Naive B cell (primary cell): ENCODE measurements around the gene FEN1. TPM values are rescaled to one million over a fixed set of nuclear protein-coding genes. Genes with fewer than 3 reads are reported as not detected.

Experiments
- ATAC-seq, 2 donors: fragments of 150-1000 bp; cut with Tn5 transposase; 2 replicates each; pipeline ENCODE4 v1.10.0; 2021; ENCODE audit warnings: low read depth in 2 of 2, mild to moderate bottlenecking in 2 of 2, moderate library complexity in 2 of 2
- DNase-seq: peaks from one replicate; pipeline ENCODE4 v3.0.0; 2022
- H3K27ac Mint-ChIP-seq, 6 donors: one replicate each; pipeline ENCODE4 v1.8.0; 2020 to 2022; ENCODE audit warnings: mild to moderate bottlenecking in 6 of 6, mixed read lengths in 6 of 6, moderate library complexity in 5 of 6, inconsistent platforms in 2 of 6
- H3K27me3 Mint-ChIP-seq, 3 donors: one replicate each; pipeline ENCODE4 v1.8.0; 2021 to 2022; ENCODE audit warnings: mixed read lengths in 3 of 3, mild to moderate bottlenecking in 1 of 3
- H3K36me3 Mint-ChIP-seq, 2 donors: one replicate each; pipeline ENCODE4 v1.8.0; 2020 to 2022; ENCODE audit warnings: mixed read lengths in 2 of 2, inconsistent platforms in 1 of 2, mild to moderate bottlenecking in 1 of 2
- H3K4me1 Mint-ChIP-seq, 3 donors: one replicate each; pipeline ENCODE4 v1.8.0; 2020 to 2022; ENCODE audit warnings: mixed read lengths in 3 of 3, inconsistent platforms in 1 of 3, mild to moderate bottlenecking in 1 of 3, moderate library complexity in 1 of 3
- H3K4me3 Mint-ChIP-seq, 8 donors: one replicate each; pipeline ENCODE4 v1.8.0; 2020 to 2022; ENCODE audit warnings: mild to moderate bottlenecking in 8 of 8, mixed read lengths in 8 of 8, moderate library complexity in 8 of 8, inconsistent platforms in 2 of 8
- H3K9me3 Mint-ChIP-seq, 7 donors: one replicate each; pipeline ENCODE4 v1.8.0; 2020 to 2022; ENCODE audit warnings: mixed read lengths in 7 of 7, mild to moderate bottlenecking in 5 of 7, inconsistent platforms in 2 of 7, moderate library complexity in 1 of 7
- polyA plus RNA-seq, 6 donors: library from polyadenylated mRNA; unstranded; fragments of 300-500 nt; fragmentation: Illumina TruSeq; gene quantifications; one replicate each; pipeline ENCODE4 v1.2.3, GENCODE V29; 2021; ENCODE audit warnings: low read depth in 6 of 6

FEN1 gene
- polyA plus RNA-seq, 6 donors from 2014 or later: 8.0 to 23.8 (median 15.3) TPM

- H3K4me3 Mint-ChIP-seq: no peak overlapping the region
- no peak for DNase-seq
- no peak overlapping the region for H3K27ac Mint-ChIP-seq
- H3K9me3 Mint-ChIP-seq: no peaks in the 10 kb centered on the region
- no peaks in the 10 kb centered on the region for H3K36me3 Mint-ChIP-seq
- H3K4me1 Mint-ChIP-seq: no peaks in the 10 kb centered on the region
- ATAC-seq: no peak
- peaks cover 0 to 17% (median 15%) of the 10 kb centered on the region in 3 donors for H3K27me3 Mint-ChIP-seq
Measured at GRCh38 chr11:61763930-61764605, 28.6 kb upstream of the FEN1 start.

- no peaks in the 10 kb centered on the region for H3K4me1 Mint-ChIP-seq
- no peak overlapping the region for H3K4me3 Mint-ChIP-seq
- DNase-seq: no peak
- peaks cover 0 to 17% (median 15%) of the 10 kb centered on the region in 3 donors for H3K27me3 Mint-ChIP-seq
- no peaks in the 10 kb centered on the region for H3K9me3 Mint-ChIP-seq
- no peak overlapping the region for H3K27ac Mint-ChIP-seq
- H3K36me3 Mint-ChIP-seq: no peaks in the 10 kb centered on the region
- ATAC-seq: no peak
Measured at GRCh38 chr11:61764606-61765260, 28.0 kb upstream of the FEN1 start.

- H3K4me1 Mint-ChIP-seq: no peaks in the 10 kb centered on the region
- peaks cover 0 to 10% (median 10%) of the 10 kb centered on the region in 3 donors for H3K27me3 Mint-ChIP-seq
- no peak overlapping the region for H3K27ac Mint-ChIP-seq
- H3K4me3 Mint-ChIP-seq: no peak overlapping the region
- ATAC-seq: no peak
- H3K9me3 Mint-ChIP-seq: no peaks in the 10 kb centered on the region
- no peak for DNase-seq
- H3K36me3 Mint-ChIP-seq: no peaks in the 10 kb centered on the region
Measured at GRCh38 chr11:61765550-61766253, 27.0 kb upstream of the FEN1 start.

- Mint-ChIP-seq H3K27me3 (peaks cover 0 to 10% (median 9%) of the 10 kb centered on the region in 3 donors), H3K27ac (peak overlapping the region in 2 of 6 donors; percentile 76 to 82), H3K9me3 (no peaks in the 10 kb centered on the region), H3K36me3 (no peaks in the 10 kb centered on the region), H3K4me3 (no peak overlapping the region), H3K4me1 (no peaks in the 10 kb centered on the region)
- ATAC-seq (no peak), DNase-seq (no peak)
Measured at GRCh38 chr11:61766353-61766841, 26.3 kb upstream of the FEN1 start.

- H3K4me3 Mint-ChIP-seq: no peak overlapping the region
- H3K27me3 Mint-ChIP-seq: no peaks in the 10 kb centered on the region
- DNase-seq (no peak), ATAC-seq (no peak)
- H3K36me3 Mint-ChIP-seq: no peaks in the 10 kb centered on the region
- H3K9me3 Mint-ChIP-seq: no peaks in the 10 kb centered on the region
- H3K27ac Mint-ChIP-seq: no peak overlapping the region
- no peaks in the 10 kb centered on the region for H3K4me1 Mint-ChIP-seq
Measured at GRCh38 chr11:61768376-61769076, 24.2 kb upstream of the FEN1 start.

GRCh38 chr11:61769169-61769920, 23.4 kb upstream of the FEN1 start:
- H3K4me3 Mint-ChIP-seq: no peak overlapping the region
- DNase-seq (no peak), ATAC-seq (no peak)
- H3K4me1 Mint-ChIP-seq: no peaks in the 10 kb centered on the region
- H3K27me3 Mint-ChIP-seq: no peaks in the 10 kb centered on the region
- H3K9me3 Mint-ChIP-seq: no peaks in the 10 kb centered on the region
- H3K36me3 Mint-ChIP-seq: no peaks in the 10 kb centered on the region
- no peak overlapping the region for H3K27ac Mint-ChIP-seq

GRCh38 chr11:61769946-61770683, 22.6 kb upstream of the FEN1 start:
- Mint-ChIP-seq H3K9me3 (no peaks in the 10 kb centered on the region), H3K36me3 (no peaks in the 10 kb centered on the region), H3K27ac (no peak overlapping the region), H3K27me3 (peaks cover 0 to 7% (median 6%) of the 10 kb centered on the region in 3 donors), H3K4me3 (no peak overlapping the region), H3K4me1 (peaks cover 0 to 3% (median 0%) of the 10 kb centered on the region in 3 donors)
- no peak for ATAC-seq
- no peak for DNase-seq

GRCh38 chr11:61771195-61771894, 21.4 kb upstream of the FEN1 start:
- H3K27me3 Mint-ChIP-seq: peaks cover 0 to 16% (median 14%) of the 10 kb centered on the region in 3 donors
- H3K27ac Mint-ChIP-seq: peak overlapping the region in 2 of 6 donors; percentile 34 to 76
- DNase-seq (no peak), ATAC-seq (no peak)
- no peak overlapping the region for H3K4me3 Mint-ChIP-seq
- peaks cover 2 to 7% (median 5%) of the 10 kb centered on the region in 3 donors for H3K4me1 Mint-ChIP-seq
- no peaks in the 10 kb centered on the region for H3K9me3 Mint-ChIP-seq
- H3K36me3 Mint-ChIP-seq: no peaks in the 10 kb centered on the region

- no peaks in the 10 kb centered on the region for H3K36me3 Mint-ChIP-seq
- no peaks in the 10 kb centered on the region for H3K9me3 Mint-ChIP-seq
- no peak overlapping the region for H3K4me3 Mint-ChIP-seq
- H3K4me1 Mint-ChIP-seq: peaks cover 5 to 8% (median 7%) of the 10 kb centered on the region in 3 donors
- no peak for DNase-seq
- H3K27ac Mint-ChIP-seq: no peak overlapping the region
- no peak for ATAC-seq
- H3K27me3 Mint-ChIP-seq: peaks cover 0 to 21% (median 14%) of the 10 kb centered on the region in 3 donors
Measured at GRCh38 chr11:61771985-61772455, 20.7 kb upstream of the FEN1 start.

GRCh38 chr11:61773356-61773755, 19.4 kb upstream of the FEN1 start:
- Mint-ChIP-seq H3K9me3 (no peaks in the 10 kb centered on the region), H3K4me1 (peaks cover 11 to 15% (median 11%) of the 10 kb centered on the region in 3 donors), H3K36me3 (no peaks in the 10 kb centered on the region), H3K4me3 (no peak overlapping the region), H3K27me3 (peaks cover 0 to 27% (median 14%) of the 10 kb centered on the region in 3 donors), H3K27ac (no peak overlapping the region)
- ATAC-seq: no peak
- DNase-seq: no peak

GRCh38 chr11:61773809-61774208, 18.9 kb upstream of the FEN1 start:
- peak overlapping the region in 1 of 6 donors; percentile 11 for H3K27ac Mint-ChIP-seq
- H3K27me3 Mint-ChIP-seq: peaks cover 0 to 27% (median 14%) of the 10 kb centered on the region in 3 donors
- no peak overlapping the region for H3K4me3 Mint-ChIP-seq
- DNase-seq (no peak), ATAC-seq (no peak)
- no peaks in the 10 kb centered on the region for H3K36me3 Mint-ChIP-seq
- peaks cover 11 to 17% (median 11%) of the 10 kb centered on the region in 3 donors for H3K4me1 Mint-ChIP-seq
- H3K9me3 Mint-ChIP-seq: no peaks in the 10 kb centered on the region
